Hepatocyte (in vitro differentiated cells): ENCODE data around the gene BAIAP3. TPM values are rescaled to one million over a fixed set of nuclear protein-coding genes. Genes with fewer than 3 reads are reported as not detected.

Experiments used
- DNase-seq: peaks from one replicate; pipeline ENCODE4 v3.0.0-alpha.2; 2016; ENCODE audit warnings: low spot score
- H2AFZ ChIP-seq: fragments of 200-600 bp; sonication (generic); 2 replicates; pipeline ENCODE4 v1.6.0; 2016; ENCODE audit warnings: antibody characterized with exemption, mild to moderate bottlenecking
- H3K27ac ChIP-seq: fragments of 200-600 bp; sonication (generic); 2 replicates; pipeline ENCODE4 v1.5.1; 2016; ENCODE audit warnings: mild to moderate bottlenecking
- H3K27me3 ChIP-seq: fragments of 200-600 bp; sonication (generic); 2 replicates; pipeline ENCODE4 v1.6.1; 2016
- H3K36me3 ChIP-seq: fragments of 200-600 bp; sonication (generic); replicated peaks from 2 replicates; pipeline ENCODE4 v1.5.1; 2016; ENCODE audit warnings: low read depth; ENCODE audit not compliant: insufficient read depth
- H3K4me1 ChIP-seq: fragments of 200-600 bp; sonication (generic); 2 replicates; pipeline ENCODE4 v1.5.1; 2016; ENCODE audit warnings: mild to moderate bottlenecking, moderate library complexity; ENCODE audit not compliant: insufficient read depth
- H3K4me2 ChIP-seq: fragments of 200-600 bp; sonication (generic); 2 replicates; pipeline ENCODE4 v1.6.0; 2016
- H3K4me3 ChIP-seq: fragments of 200-600 bp; sonication (generic); 2 replicates; pipeline ENCODE4 v1.5.1; 2016; ENCODE audit warnings: mild to moderate bottlenecking
- H3K79me2 ChIP-seq: fragments of 200-600 bp; sonication (generic); 2 replicates; pipeline ENCODE4 v1.6.0; 2017; ENCODE audit warnings: mild to moderate bottlenecking
- H3K9me2 ChIP-seq: fragments of 200-600 bp; sonication (generic); replicated peaks from 2 replicates; pipeline ENCODE4 v1.6.0; 2017; ENCODE audit warnings: mild to moderate bottlenecking; ENCODE audit not compliant: insufficient read depth
- H3K9me3 ChIP-seq: fragments of 200-600 bp; sonication (generic); 2 replicates; pipeline ENCODE4 v1.5.1; 2016; ENCODE audit warnings: low read depth, mild to moderate bottlenecking
- H4K20me1 ChIP-seq: fragments of 200-600 bp; sonication (generic); 2 replicates; pipeline ENCODE4 v1.6.0; 2016; ENCODE audit warnings: mild to moderate bottlenecking; ENCODE audit not compliant: insufficient read depth, poor library complexity, severe bottlenecking
- CTCF ChIP-seq: fragments of 200-600 bp; sonication (generic); IDR thresholded peaks from 2 replicates; pipeline ENCODE4 v1.5.1; 2016; ENCODE audit warnings: antibody characterized with exemption, mild to moderate bottlenecking; ENCODE audit not compliant: poor library complexity
- EZH2 ChIP-seq: fragments of 200-600 bp; sonication (generic); IDR thresholded peaks from 2 replicates; pipeline ENCODE4 v1.6.1; 2016; ENCODE audit warnings: antibody characterized with exemption, mild to moderate bottlenecking, borderline replicate concordance
- EZH2phosphoT487 ChIP-seq: fragments of 200-600 bp; sonication (generic); IDR thresholded peaks from one replicate; pipeline ENCODE4 v1.6.1; 2018; ENCODE audit warnings: antibody characterized with exemption, mild to moderate bottlenecking, low read depth, moderate library complexity; ENCODE audit not compliant: unreplicated experiment, severe bottlenecking
- WGBS: methylation state at CpG from one replicate; pipeline ENCODE4 v1.1.6; 2016; ENCODE audit warnings: low lambda C conversion rate; ENCODE audit errors: missing lambda C conversion rate; 5-methylcytosine and 5-hydroxymethylcytosine counted together
- polyA plus RNA-seq: library from polyadenylated mRNA; unstranded; fragments of >200 nt; fragmentation: Nextera tagmentation; extraction: Ambion mirVana; gene quantifications from 2 replicates; pipeline ENCODE4 v1.2.1, GENCODE V29; 2016
- total RNA-seq: library from RNA; depleted of rRNA; stranded (reverse); fragments of >200 nt; gene quantifications from 2 replicates; pipeline ENCODE4 v1.2.3, GENCODE V29; 2014

Gene BAIAP3
- total and polyA plus RNA-seq, 2 experiments from 2014 or later = 2.4 to 3.0 TPM

DNA sequence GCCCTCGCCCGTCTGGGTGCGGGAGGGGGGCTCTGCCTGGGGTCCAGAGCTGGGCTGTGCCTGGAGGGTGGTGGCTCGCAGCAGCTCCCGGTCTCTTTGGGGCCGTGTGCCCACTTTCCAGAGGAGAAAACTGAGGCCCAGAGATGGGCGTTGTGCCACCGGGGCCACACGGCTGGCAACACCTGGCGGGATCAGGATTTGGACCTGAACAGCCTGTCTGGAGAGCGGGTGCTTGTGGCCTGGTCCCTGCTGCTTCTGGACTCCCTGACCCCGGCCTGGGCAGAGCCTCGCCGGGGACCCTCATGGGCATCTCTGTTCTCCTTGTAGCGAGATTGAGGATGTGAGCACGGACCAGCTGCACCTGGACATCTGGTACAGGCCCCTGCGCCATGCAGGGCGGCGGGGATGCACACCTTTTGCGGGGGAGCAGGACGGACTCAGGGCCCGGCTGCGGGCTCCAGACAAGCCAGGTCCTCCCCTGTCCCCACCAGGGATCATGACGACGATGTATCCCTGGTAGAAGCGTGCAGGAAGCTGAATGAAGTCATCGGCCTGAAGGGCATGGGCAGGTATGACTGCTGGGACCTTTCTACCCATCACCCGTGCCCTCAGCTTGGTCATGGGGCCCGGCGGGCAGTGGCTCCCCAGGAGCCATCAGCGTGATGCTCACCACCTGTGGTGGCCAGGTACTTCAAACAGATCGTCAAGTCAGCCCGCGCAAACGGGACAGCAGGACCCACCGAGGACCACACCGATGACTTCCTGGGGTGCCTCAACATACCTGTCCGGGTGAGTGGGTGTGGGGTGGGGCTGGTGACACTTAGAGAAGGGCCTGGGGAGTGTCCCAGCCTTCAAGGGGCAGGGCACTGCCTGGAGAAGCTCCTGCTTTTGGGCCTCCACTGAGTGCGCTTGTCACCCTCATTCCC lies 8.3 kb downstream of the BAIAP3 start:
- H3K4me2 ChIP-seq = no peak overlapping the region
- H2AFZ ChIP-seq = no peak overlapping the region
- H4K20me1 ChIP-seq = no peaks in the 10 kb centered on the region
- H3K9me3 ChIP-seq = no peaks in the 10 kb centered on the region
- H3K36me3 ChIP-seq = no peaks in the 10 kb centered on the region
- TF ChIP-seq EZH2phosphoT487 (no peak), EZH2 (no peak), CTCF (no peak)
- no peak overlapping the region for H3K27ac ChIP-seq
- no peak for DNase-seq
- 91% methylated on average over 38 of the region's 39 CpGs for whole genome bisulfite sequencing
- H3K4me1 ChIP-seq = no peaks in the 10 kb centered on the region
- H3K27me3 ChIP-seq = peaks cover 3% of the 10 kb centered on the region
- no peak overlapping the region for H3K4me3 ChIP-seq
- no peaks in the 10 kb centered on the region for H3K9me2 ChIP-seq
- H3K79me2 ChIP-seq = no peaks in the 10 kb centered on the region

GRCh38 chr16:1342526-1343427 lies 9.3 kb downstream of the BAIAP3 start:
- H3K27ac ChIP-seq = no peak overlapping the region
- no peaks in the 10 kb centered on the region for H3K79me2 ChIP-seq
- no peaks in the 10 kb centered on the region for H3K27me3 ChIP-seq
- H3K36me3 ChIP-seq = no peaks in the 10 kb centered on the region
- H4K20me1 ChIP-seq = no peaks in the 10 kb centered on the region
- DNase-seq = peak; percentile 97
- H2AFZ ChIP-seq = no peak overlapping the region
- H3K4me2 ChIP-seq = peak overlapping the region; percentile 74
- WGBS = 15% methylated on average over 40 of the region's 49 CpGs
- H3K4me1 ChIP-seq = no peaks in the 10 kb centered on the region
- TF ChIP-seq CTCF (no peak), EZH2 (no peak), EZH2phosphoT487 (no peak)
- H3K9me3 ChIP-seq = no peaks in the 10 kb centered on the region
- H3K9me2 ChIP-seq = no peaks in the 10 kb centered on the region
- H3K4me3 ChIP-seq = no peak overlapping the region

DNA sequence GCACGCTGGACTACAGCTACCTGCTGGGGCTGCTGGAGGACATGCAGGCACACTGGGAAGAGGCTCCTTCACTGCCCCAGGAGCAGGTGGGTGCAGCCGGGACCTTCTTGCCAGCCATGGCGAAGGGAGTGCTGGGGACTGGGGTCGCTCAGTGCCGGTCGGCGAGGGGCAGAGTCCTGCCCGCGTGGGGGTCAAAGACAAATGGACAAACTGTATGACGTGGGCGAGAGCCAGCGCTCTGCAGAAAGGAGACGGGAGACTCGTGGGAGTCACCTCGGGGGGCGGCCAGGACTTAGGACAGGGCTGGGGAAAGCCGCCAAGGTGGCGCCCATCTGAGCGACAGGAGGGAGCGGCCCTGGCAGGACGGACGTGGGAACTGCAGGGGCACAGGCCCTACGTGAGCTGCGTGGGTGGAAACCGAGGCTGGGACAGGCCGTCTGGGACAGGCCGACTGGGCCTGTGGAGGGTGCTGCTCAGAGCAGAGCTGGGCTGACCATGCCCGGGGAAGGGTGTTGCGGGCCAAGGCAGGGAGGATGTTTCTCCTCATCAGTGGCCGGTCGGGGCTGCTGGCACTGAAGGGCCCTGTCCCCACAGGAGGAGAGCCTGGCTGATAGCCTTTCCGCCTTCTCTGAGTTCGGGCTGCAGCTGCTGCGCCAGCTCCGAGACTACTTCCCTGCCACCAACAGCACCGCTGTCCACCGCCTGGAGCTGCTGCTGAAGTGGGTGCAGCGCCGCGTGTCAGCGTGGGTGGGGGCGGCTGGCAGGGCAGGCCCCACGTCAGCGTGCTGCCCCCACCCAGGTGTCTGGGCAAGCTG lies 10.2 kb downstream of the BAIAP3 start:
- Histone ChIP-seq H3K4me3 (no peak overlapping the region), H3K36me3 (no peaks in the 10 kb centered on the region), H3K4me2 (peak overlapping the region; percentile 74), H2AFZ (no peak overlapping the region), H3K9me2 (no peaks in the 10 kb centered on the region), H3K79me2 (no peaks in the 10 kb centered on the region), H3K4me1 (no peaks in the 10 kb centered on the region), H4K20me1 (no peaks in the 10 kb centered on the region), H3K9me3 (no peaks in the 10 kb centered on the region), H3K27me3 (no peaks in the 10 kb centered on the region), H3K27ac (no peak overlapping the region)
- no peak for DNase-seq
- WGBS = 60% methylated on average over 43 of the region's 44 CpGs
- TF ChIP-seq EZH2phosphoT487 = no peak
- no peak for TF ChIP-seq CTCF
- TF ChIP-seq EZH2 = no peak
